ENCODE measurements around the gene KDM1B.

The KDM1B gene

DNA sequence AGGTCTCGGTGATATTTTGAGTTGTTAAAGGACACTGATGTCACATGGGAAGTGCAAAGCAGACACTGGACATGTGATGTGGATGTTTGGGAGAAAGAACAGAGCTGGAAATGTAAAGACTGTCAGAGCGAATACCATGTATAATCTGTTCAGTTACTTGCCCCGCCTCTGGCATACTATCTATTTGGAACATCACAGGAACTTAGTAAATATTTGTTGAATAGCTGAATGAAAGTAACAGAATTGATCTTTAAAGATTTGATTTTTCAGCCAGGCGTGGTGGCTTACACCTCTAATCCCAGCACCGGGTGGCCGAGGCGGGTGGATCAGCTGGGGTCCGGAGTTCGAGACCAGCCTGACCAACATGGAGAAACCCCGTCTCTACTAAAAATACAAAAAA lies 19.0 kb upstream of the KDM1B start:
- H3K4me2 ChIP-seq (ENCODE audit: low read length) = no peak overlapping the region
- no peak overlapping the region for H3K9ac ChIP-seq (ENCODE audit: low read length)
- peaks cover 33% of the 10 kb centered on the region for H3K36me3 ChIP-seq (ENCODE audit: insufficient read depth, low read length)
- no peaks in the 10 kb centered on the region for H3K4me1 ChIP-seq (ENCODE audit: insufficient read depth, low read length, severe bottlenecking)
- no peaks in the 10 kb centered on the region for H3K79me2 ChIP-seq (ENCODE audit: insufficient read depth, low read length)
- no peaks in the 10 kb centered on the region for H4K20me1 ChIP-seq (ENCODE audit: insufficient read depth, low read length)
- TF ChIP-seq, protein P1, sequence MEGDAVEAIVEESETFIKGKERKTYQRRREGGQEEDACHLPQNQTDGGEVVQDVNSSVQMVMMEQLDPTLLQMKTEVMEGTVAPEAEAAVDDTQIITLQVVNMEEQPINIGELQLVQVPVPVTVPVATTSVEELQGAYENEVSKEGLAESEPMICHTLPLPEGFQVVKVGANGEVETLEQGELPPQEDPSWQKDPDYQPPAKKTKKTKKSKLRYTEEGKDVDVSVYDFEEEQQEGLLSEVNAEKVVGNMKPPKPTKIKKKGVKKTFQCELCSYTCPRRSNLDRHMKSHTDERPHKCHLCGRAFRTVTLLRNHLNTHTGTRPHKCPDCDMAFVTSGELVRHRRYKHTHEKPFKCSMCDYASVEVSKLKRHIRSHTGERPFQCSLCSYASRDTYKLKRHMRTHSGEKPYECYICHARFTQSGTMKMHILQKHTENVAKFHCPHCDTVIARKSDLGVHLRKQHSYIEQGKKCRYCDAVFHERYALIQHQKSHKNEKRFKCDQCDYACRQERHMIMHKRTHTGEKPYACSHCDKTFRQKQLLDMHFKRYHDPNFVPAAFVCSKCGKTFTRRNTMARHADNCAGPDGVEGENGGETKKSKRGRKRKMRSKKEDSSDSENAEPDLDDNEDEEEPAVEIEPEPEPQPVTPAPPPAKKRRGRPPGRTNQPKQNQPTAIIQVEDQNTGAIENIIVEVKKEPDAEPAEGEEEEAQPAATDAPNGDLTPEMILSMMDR (IDR thresholded peaks at IDR 0.05; ENCODE audit: low read length) = no peak
- TF ChIP-seq EZH2 (IDR thresholded peaks at IDR 0.05; ENCODE audit: borderline replicate concordance, low read length) = no peak
- H3F3A ChIP-seq (ENCODE audit: insufficient read depth, low read length) = no peaks in the 10 kb centered on the region
- H3K27ac ChIP-seq (ENCODE audit: low read depth, low read length, poor library complexity, severe bottlenecking) = no peak overlapping the region
- no peaks in the 10 kb centered on the region for H3K9me2 ChIP-seq (ENCODE audit: low read depth, low read length)
- H3K4me3 ChIP-seq (ENCODE audit: low read depth, low read length, poor library complexity, severe bottlenecking) = no peak overlapping the region
- no peak overlapping the region for H2AFZ ChIP-seq (ENCODE audit: low read length)
- no peaks in the 10 kb centered on the region for H3K9me3 ChIP-seq (ENCODE audit: low read length)
- H3K27me3 ChIP-seq (ENCODE audit: insufficient read depth, low read length) = no peaks in the 10 kb centered on the region

DNA sequence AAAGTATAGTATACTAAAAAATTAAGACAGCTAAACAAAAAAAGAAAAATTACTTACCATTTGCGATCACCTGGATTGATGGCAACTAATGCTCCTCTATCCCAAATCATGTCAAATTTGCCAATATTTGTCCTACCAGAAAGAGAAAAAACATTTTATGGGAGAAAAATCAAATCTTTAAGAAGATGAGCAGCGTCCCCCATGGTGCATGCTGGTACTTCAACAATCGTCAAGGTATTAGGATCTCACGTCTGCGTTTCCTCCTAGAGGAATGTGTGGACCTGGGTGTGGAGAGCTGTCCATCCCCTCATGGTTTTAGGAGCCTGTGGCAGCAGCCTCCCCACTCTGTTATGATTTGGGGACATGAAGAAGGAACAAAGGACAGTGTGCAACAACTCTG lies 16.3 kb upstream of the KDM1B start:
- Histone ChIP-seq H3K9ac (ENCODE audit: low read length) (no peak overlapping the region), H3K4me1 (ENCODE audit: insufficient read depth, low read length, severe bottlenecking) (no peaks in the 10 kb centered on the region), H3K79me2 (ENCODE audit: insufficient read depth, low read length) (no peaks in the 10 kb centered on the region), H3K27ac (ENCODE audit: low read depth, low read length, poor library complexity, severe bottlenecking) (no peak overlapping the region), H3K9me3 (ENCODE audit: low read length) (no peaks in the 10 kb centered on the region), H3K4me2 (ENCODE audit: low read length) (no peak overlapping the region), H3K4me3 (ENCODE audit: low read depth, low read length, poor library complexity, severe bottlenecking) (no peak overlapping the region), H2AFZ (ENCODE audit: low read length) (no peak overlapping the region), H3F3A (ENCODE audit: insufficient read depth, low read length) (no peaks in the 10 kb centered on the region), H3K9me2 (ENCODE audit: low read depth, low read length) (no peaks in the 10 kb centered on the region), H3K36me3 (ENCODE audit: insufficient read depth, low read length) (peaks cover 46% of the 10 kb centered on the region), H4K20me1 (ENCODE audit: insufficient read depth, low read length) (no peaks in the 10 kb centered on the region), H3K27me3 (ENCODE audit: insufficient read depth, low read length) (no peaks in the 10 kb centered on the region)
- TF ChIP-seq, protein P1 (IDR thresholded peaks at IDR 0.05; ENCODE audit: low read length) = peak; percentile 14; the same call in 1 of the 2 replicates
- no peak for TF ChIP-seq EZH2 (IDR thresholded peaks at IDR 0.05; ENCODE audit: borderline replicate concordance, low read length)

DNA sequence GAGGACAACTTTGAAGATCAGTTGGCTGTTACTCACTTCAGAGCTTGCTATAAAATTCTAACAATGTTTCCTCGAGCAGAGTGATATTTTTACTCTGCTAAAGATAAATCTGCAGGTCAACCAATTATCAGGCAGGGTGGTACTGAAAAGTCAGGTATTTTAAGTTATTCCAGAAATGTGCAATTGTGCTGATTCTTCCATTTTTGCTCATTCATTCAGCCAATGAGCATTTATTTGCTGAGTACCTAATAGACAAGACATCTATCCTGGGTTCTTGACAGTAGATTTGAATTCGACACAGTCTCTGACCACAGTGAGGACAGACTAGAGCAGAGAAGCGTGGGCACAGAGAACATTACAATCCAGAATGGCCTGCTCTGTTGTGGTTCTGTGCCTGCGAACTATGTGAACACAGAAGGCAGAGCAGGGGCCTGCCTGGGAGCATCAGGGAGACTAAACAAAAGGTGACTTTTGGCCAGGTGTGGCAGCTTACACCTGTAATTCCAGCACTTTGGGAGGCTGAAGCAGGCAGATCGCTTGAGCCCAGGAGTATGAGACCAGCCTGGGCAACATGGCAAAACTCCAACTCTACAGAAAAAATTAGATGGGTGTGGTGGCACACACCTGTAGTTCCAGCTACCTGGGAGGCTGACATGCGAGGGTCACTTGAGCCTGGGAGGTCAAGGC lies 15.1 kb upstream of the KDM1B start:
- no peaks in the 10 kb centered on the region for H3K79me2 ChIP-seq (ENCODE audit: insufficient read depth, low read length)
- no peaks in the 10 kb centered on the region for H4K20me1 ChIP-seq (ENCODE audit: insufficient read depth, low read length)
- TF ChIP-seq, protein P1 (IDR thresholded peaks at IDR 0.05; ENCODE audit: low read length) = no peak
- no peak overlapping the region for H3K4me3 ChIP-seq (ENCODE audit: low read depth, low read length, poor library complexity, severe bottlenecking)
- H3K36me3 ChIP-seq (ENCODE audit: insufficient read depth, low read length) = peaks cover 48% of the 10 kb centered on the region
- no peak overlapping the region for H2AFZ ChIP-seq (ENCODE audit: low read length)
- no peak overlapping the region for H3K4me2 ChIP-seq (ENCODE audit: low read length)
- H3K9me2 ChIP-seq (ENCODE audit: low read depth, low read length) = no peaks in the 10 kb centered on the region
- H3K9ac ChIP-seq (ENCODE audit: low read length) = no peak overlapping the region
- H3K4me1 ChIP-seq (ENCODE audit: insufficient read depth, low read length, severe bottlenecking) = no peaks in the 10 kb centered on the region
- H3F3A ChIP-seq (ENCODE audit: insufficient read depth, low read length) = no peaks in the 10 kb centered on the region
- H3K9me3 ChIP-seq (ENCODE audit: low read length) = no peaks in the 10 kb centered on the region
- no peaks in the 10 kb centered on the region for H3K27me3 ChIP-seq (ENCODE audit: insufficient read depth, low read length)
- no peak overlapping the region for H3K27ac ChIP-seq (ENCODE audit: low read depth, low read length, poor library complexity, severe bottlenecking)
